Tracheal epithelial cell (primary cell): Measurements from ENCODE around the gene LTK. TPM values are rescaled to one million over a fixed set of nuclear protein-coding genes. Genes with fewer than 3 reads are reported as not detected.

Experiments used
- total RNA-seq: library from RNA; depleted of rRNA; stranded (reverse); fragments of >200 nt; gene quantifications from 2 replicates; pipeline ENCODE4 v1.2.1, GENCODE V29; 2014

LTK gene
- not detected in 2 replicates for total RNA-seq

DNA sequence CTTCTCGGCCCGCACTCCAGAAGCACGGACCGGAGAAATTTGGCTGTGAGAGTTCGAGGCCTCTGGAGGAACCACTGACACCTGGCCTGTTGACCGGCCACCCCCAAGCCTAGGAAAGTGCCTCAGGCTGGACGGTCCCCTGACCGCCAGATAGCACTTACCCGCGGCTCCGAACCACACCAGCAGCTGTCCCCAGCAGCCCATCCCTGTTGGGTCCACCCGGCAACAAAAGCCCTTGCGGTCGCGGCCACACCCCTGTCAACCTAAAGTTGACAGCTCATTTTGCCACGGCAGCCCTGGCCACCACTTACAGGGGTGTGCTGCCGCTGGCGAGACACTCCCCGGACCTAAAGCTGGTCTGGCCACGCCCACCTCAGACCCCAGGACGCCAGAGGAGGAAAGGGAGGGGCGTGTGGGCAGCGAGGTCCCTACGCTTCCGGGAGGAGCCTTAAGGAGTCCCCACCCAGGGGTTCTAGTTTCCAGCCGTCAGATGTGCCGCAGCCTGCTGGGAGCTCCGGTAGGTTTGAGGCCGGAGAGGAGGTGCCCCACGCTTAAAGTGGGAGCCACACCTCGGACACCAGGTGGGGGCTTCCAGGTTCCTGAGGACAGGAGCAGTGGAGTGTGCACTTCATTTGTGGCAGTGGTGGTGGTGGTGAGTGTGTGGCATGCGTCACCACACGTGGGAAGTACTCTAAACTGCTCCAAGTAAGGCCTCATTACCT lies at the start of gene LTK:
Gene LTK (minus strand): TSS at position 322 of the 722 bp plus-strand sequence. CDS start 118 bp downstream, at position 204.

GRCh38 chr15:41558400-41559238 lies 45.0 kb upstream of the LTK start, which contains the start of gene TYRO3:
Gene TYRO3 (plus strand): TSS chr15:41559212. CDS start chr15:41559258, 46 bp downstream.

GRCh38 chr15:41493205-41493901 lies 20.3 kb downstream of the LTK start, which contains the start of gene ITPKA:
Gene ITPKA (plus strand): TSS chr15:41493874. CDS start chr15:41493928, 54 bp downstream.

Other genes with a start within 250 kb of the LTK start
- 1.1 and 1.7 TPM in 2 replicates for gene OIP5, start 181.2 kb downstream of the LTK start, total RNA-seq
- 3.6 and 10.8 TPM in 2 replicates for gene NUSAP1, start 180.9 kb downstream of the LTK start, total RNA-seq
- gene NDUFAF1, start 111.3 kb downstream of the LTK start, total RNA-seq: 25.5 and 31.1 TPM in 2 replicates
- gene RTF1, start 96.7 kb downstream of the LTK start, total RNA-seq: 15.2 and 18.1 TPM in 2 replicates
- 1.5 and 1.9 TPM in 2 replicates for gene ITPKA, start 20.0 kb downstream of the LTK start, total RNA-seq
- 12.6 and 51.6 TPM in 2 replicates for gene RPAP1, start 30.4 kb upstream of the LTK start, total RNA-seq
- 4.8 and 5.5 TPM in 2 replicates for gene TYRO3, start 45.4 kb upstream of the LTK start, total RNA-seq
- gene MGA, start 146.6 kb upstream of the LTK start, total RNA-seq: 27.7 and 37.4 TPM in 2 replicates